ENCODE data around the gene TMEM44. TPM values are rescaled to one million over a fixed set of nuclear protein-coding genes. Genes with fewer than 3 reads are reported as not detected.
A peak's percentile ranks its signal among the peaks of the same experiment; 100 is the strongest.

The TMEM44 gene
- total RNA-seq, 1 experiment from 2014 or later = 11.8 TPM

- Histone ChIP-seq H3K4me3 (ENCODE audit: low read depth, low read length) (no peak overlapping the region), H3K4me1 (no peaks in the 10 kb centered on the region), H3K36me3 (ENCODE audit: control insufficient read depth, insufficient read depth, low read length) (no peaks in the 10 kb centered on the region; the same call in none of the 2 replicates), H3K27me3 (replicated peaks; ENCODE audit: control insufficient read depth, insufficient read depth, low read length) (no peaks in the 10 kb centered on the region), H3K9me3 (no peaks in the 10 kb centered on the region)
- Mint-ChIP-seq H3K36me3 (ENCODE audit: insufficient read depth, unreplicated experiment) (peaks cover 19% of the 10 kb centered on the region), H3K27me3 (ENCODE audit: insufficient read depth, unreplicated experiment) (no peaks in the 10 kb centered on the region), H3K4me3 (ENCODE audit: unreplicated experiment) (no peak overlapping the region), H3K27ac (ENCODE audit: unreplicated experiment) (no peak overlapping the region), H3K4me1 (ENCODE audit: low read depth, unreplicated experiment) (no peaks in the 10 kb centered on the region), H3K9me3 (ENCODE audit: unreplicated experiment) (no peaks in the 10 kb centered on the region)
- intact Hi-C loops (cut with micrococcal nuclease; ENCODE audit: unreplicated experiment) = no loop called here
- DNase-seq = no peak
- ChIA-PET CTCF (interaction anchor here (1.4 kb wide), 1 partner anchor 43 kb away, joined by 4 read pairs; no protein-coding TSS in a partner anchor), POLR2A (no interaction called here)
- TF ChIP-seq CTCF (IDR thresholded peaks at IDR 0.05; ENCODE audit: insufficient read depth in 1 of 2, low read depth in 1 of 2, low read length in 1 of 2, severe bottlenecking in 1 of 2, unreplicated experiment in 1 of 2) = no peak
- no TSS peak for BruUV-seq (replicated peaks)
These were observed 4.6 kb upstream of the TMEM44 start for GRCh38 chr3:194637541-194638400.

- Mint-ChIP-seq H3K4me1 (ENCODE audit: low read depth, unreplicated experiment) (no peaks in the 10 kb centered on the region), H3K4me3 (ENCODE audit: unreplicated experiment) (no peak overlapping the region), H3K27me3 (ENCODE audit: insufficient read depth, unreplicated experiment) (no peaks in the 10 kb centered on the region), H3K36me3 (ENCODE audit: insufficient read depth, unreplicated experiment) (peaks cover 19% of the 10 kb centered on the region), H3K27ac (ENCODE audit: unreplicated experiment) (no peak overlapping the region), H3K9me3 (ENCODE audit: unreplicated experiment) (no peaks in the 10 kb centered on the region)
- Histone ChIP-seq H3K4me3 (ENCODE audit: low read depth, low read length) (no peak overlapping the region), H3K36me3 (ENCODE audit: control insufficient read depth, insufficient read depth, low read length) (no peaks in the 10 kb centered on the region; the same call in none of the 2 replicates), H3K27me3 (replicated peaks; ENCODE audit: control insufficient read depth, insufficient read depth, low read length) (no peaks in the 10 kb centered on the region), H3K9me3 (no peaks in the 10 kb centered on the region), H3K4me1 (no peaks in the 10 kb centered on the region)
- no peak for TF ChIP-seq CTCF (IDR thresholded peaks at IDR 0.05; ENCODE audit: insufficient read depth in 1 of 2, low read depth in 1 of 2, low read length in 1 of 2, severe bottlenecking in 1 of 2, unreplicated experiment in 1 of 2)
- no peak for DNase-seq
- CTCF ChIA-PET = no interaction called here
- intact Hi-C loops (cut with micrococcal nuclease; ENCODE audit: unreplicated experiment) = no loop called here
- POLR2A ChIA-PET = no interaction called here
- no TSS peak for BruUV-seq (replicated peaks)
These were observed 3.8 kb upstream of the TMEM44 start for GRCh38 chr3:194637066-194637465.

GRCh38 chr3:194632809-194633348 lies 340 bp downstream of the TMEM44 start:
- H3K27ac Mint-ChIP-seq (ENCODE audit: unreplicated experiment) = no peak overlapping the region
- H3K4me3 ChIP-seq (ENCODE audit: low read depth, low read length) = peak overlapping the region; percentile 84
- DNase-seq = peak in 1 of 2 experiments; percentile 47
- H3K27me3 ChIP-seq (replicated peaks; ENCODE audit: control insufficient read depth, insufficient read depth, low read length) = no peaks in the 10 kb centered on the region
- no peaks in the 10 kb centered on the region; the same call in 1 of the 2 replicates for H3K36me3 ChIP-seq (ENCODE audit: control insufficient read depth, insufficient read depth, low read length)
- H3K36me3 Mint-ChIP-seq (ENCODE audit: insufficient read depth, unreplicated experiment) = peaks cover 17% of the 10 kb centered on the region
- H3K27me3 Mint-ChIP-seq (ENCODE audit: insufficient read depth, unreplicated experiment) = no peaks in the 10 kb centered on the region
- ChIA-PET POLR2A (interaction anchor here (1.0 kb wide), 1 partner anchor 638 kb away, joined by 3 read pairs; the partner anchor contains the start of gene XXYLT1), CTCF (interaction anchor here (1.4 kb wide), 1 partner anchor 38 kb away, joined by 4 read pairs; no protein-coding TSS in a partner anchor)
- H3K9me3 Mint-ChIP-seq (ENCODE audit: unreplicated experiment) = no peaks in the 10 kb centered on the region
- no peaks in the 10 kb centered on the region for H3K4me1 Mint-ChIP-seq (ENCODE audit: low read depth, unreplicated experiment)
- intact Hi-C loops (cut with micrococcal nuclease; ENCODE audit: unreplicated experiment) = no loop called here
- no peaks in the 10 kb centered on the region for H3K9me3 ChIP-seq
- no peaks in the 10 kb centered on the region for H3K4me1 ChIP-seq
- peak overlapping the region; percentile 96 for H3K4me3 Mint-ChIP-seq (ENCODE audit: unreplicated experiment)
- no TSS peak for BruUV-seq (replicated peaks)
- TF ChIP-seq CTCF (IDR thresholded peaks at IDR 0.05; ENCODE audit: insufficient read depth in 1 of 2, low read depth in 1 of 2, low read length in 1 of 2, severe bottlenecking in 1 of 2, unreplicated experiment in 1 of 2) = no peak
